ENCODE measurements around the gene FOXJ3.

Gene FOXJ3

GRCh38 chr1:42335050-42335808, at the start of gene FOXJ3:
Gene FOXJ3, minus strand, starts transcription at chr1:42335235. Its CDS starts 24,142 bp downstream, at chr1:42311093.
- DNase-seq = peak; percentile 77

GRCh38 chr1:42381280-42381673, 46.2 kb upstream of the FOXJ3 start:
- DNase-seq = no peak

GRCh38 chr1:42380586-42381279, 45.7 kb upstream of the FOXJ3 start, which contains the start of gene RIMKLA:
Gene RIMKLA, plus strand, starts transcription at chr1:42380792. Its CDS starts 143 bp downstream, at chr1:42380935.
- no peak for DNase-seq

GRCh38 chr1:42379794-42380585, 45.0 kb upstream of the FOXJ3 start:
- no peak for DNase-seq

- no peak for DNase-seq
Measured at GRCh38 chr1:42372796-42373195, 37.8 kb upstream of the FOXJ3 start.

- DNase-seq = no peak
Measured at GRCh38 chr1:42370876-42371549, 36.0 kb upstream of the FOXJ3 start.

GRCh38 chr1:42369471-42369870, 34.4 kb upstream of the FOXJ3 start:
- no peak for DNase-seq

- no peak for DNase-seq
Measured at GRCh38 chr1:42368096-42368795, 33.2 kb upstream of the FOXJ3 start.

- no peak for DNase-seq
Measured at GRCh38 chr1:42365118-42365517, 30.1 kb upstream of the FOXJ3 start.

- no peak for DNase-seq
Measured at GRCh38 chr1:42364542-42364941, 29.5 kb upstream of the FOXJ3 start.

GRCh38 chr1:42364089-42364488, 29.1 kb upstream of the FOXJ3 start:
- no peak for DNase-seq

- no peak for DNase-seq
Measured at GRCh38 chr1:42359466-42359865, 24.4 kb upstream of the FOXJ3 start.

- DNase-seq = no peak
Measured at GRCh38 chr1:42358791-42359190, 23.8 kb upstream of the FOXJ3 start.

GRCh38 chr1:42350086-42350485, 15.1 kb upstream of the FOXJ3 start:
- DNase-seq = no peak

- DNase-seq = no peak
Measured at GRCh38 chr1:42348498-42348897, 13.5 kb upstream of the FOXJ3 start.

GRCh38 chr1:42343049-42343448, 8.0 kb upstream of the FOXJ3 start:
- no peak for DNase-seq

GRCh38 chr1:42340901-42341300, 5.9 kb upstream of the FOXJ3 start:
- DNase-seq = no peak

- DNase-seq = no peak
Measured at GRCh38 chr1:42340093-42340492, 5.1 kb upstream of the FOXJ3 start.

GRCh38 chr1:42336978-42337377, 1.9 kb upstream of the FOXJ3 start:
- no peak for DNase-seq

- DNase-seq = no peak
Measured at GRCh38 chr1:42335809-42336518, 929 bp upstream of the FOXJ3 start.

GRCh38 chr1:42334240-42335049, 590 bp downstream of the FOXJ3 start:
- no peak for DNase-seq

Measured in GF-D8 (cell line).